HG03196 (cell line): ENCODE results near the gene SORCS2.

ENCODE experiments used
- ATAC-seq: cut with Tn5 transposase; IDR thresholded peaks from one replicate; pipeline ENCODE4 v1.9.1; 2021; ENCODE audit not compliant: unreplicated experiment

Gene SORCS2

GRCh38 chr4:7348946-7349900, 156.9 kb downstream of the SORCS2 start:
- no peak for ATAC-seq

- ATAC-seq, result no peak
Observed at GRCh38 chr4:7350396-7350795, 158.1 kb downstream of the SORCS2 start.

GRCh38 chr4:7351014-7351413, 158.7 kb downstream of the SORCS2 start:
- no peak for ATAC-seq

GRCh38 chr4:7352486-7352885, 160.1 kb downstream of the SORCS2 start:
- no peak for ATAC-seq

- no peak for ATAC-seq
Observed at GRCh38 chr4:7353046-7353790, 160.9 kb downstream of the SORCS2 start.

- no peak for ATAC-seq
Observed at GRCh38 chr4:7353846-7354610, 161.7 kb downstream of the SORCS2 start.

- ATAC-seq, result no peak
Observed at GRCh38 chr4:7354927-7355326, 162.6 kb downstream of the SORCS2 start.

- ATAC-seq, result no peak
Observed at GRCh38 chr4:7355795-7356194, 163.5 kb downstream of the SORCS2 start.

GRCh38 chr4:7356667-7357310, 164.5 kb downstream of the SORCS2 start:
- no peak for ATAC-seq

GRCh38 chr4:7357323-7357722, 165.0 kb downstream of the SORCS2 start:
- ATAC-seq, result no peak

- ATAC-seq, result no peak
Observed at GRCh38 chr4:7358100-7358735, 165.9 kb downstream of the SORCS2 start.

- ATAC-seq, result no peak
Observed at GRCh38 chr4:7359400-7360062, 167.2 kb downstream of the SORCS2 start.

GRCh38 chr4:7360806-7361205, 168.5 kb downstream of the SORCS2 start:
- no peak for ATAC-seq

GRCh38 chr4:7361280-7361895, 169.1 kb downstream of the SORCS2 start:
- ATAC-seq, result no peak

- ATAC-seq, result no peak
Observed at GRCh38 chr4:7362341-7362740, 170.0 kb downstream of the SORCS2 start.

- ATAC-seq, result no peak
Observed at GRCh38 chr4:7362862-7363430, 170.6 kb downstream of the SORCS2 start.

- ATAC-seq, result no peak
Observed at GRCh38 chr4:7364979-7365378, 172.6 kb downstream of the SORCS2 start.

GRCh38 chr4:7365462-7366179, 173.3 kb downstream of the SORCS2 start:
- no peak for ATAC-seq
